ENCODE measurements around the gene KBTBD6.
A peak's percentile ranks its signal among the peaks of the same experiment; 100 is the strongest.

Gene KBTBD6

DNA sequence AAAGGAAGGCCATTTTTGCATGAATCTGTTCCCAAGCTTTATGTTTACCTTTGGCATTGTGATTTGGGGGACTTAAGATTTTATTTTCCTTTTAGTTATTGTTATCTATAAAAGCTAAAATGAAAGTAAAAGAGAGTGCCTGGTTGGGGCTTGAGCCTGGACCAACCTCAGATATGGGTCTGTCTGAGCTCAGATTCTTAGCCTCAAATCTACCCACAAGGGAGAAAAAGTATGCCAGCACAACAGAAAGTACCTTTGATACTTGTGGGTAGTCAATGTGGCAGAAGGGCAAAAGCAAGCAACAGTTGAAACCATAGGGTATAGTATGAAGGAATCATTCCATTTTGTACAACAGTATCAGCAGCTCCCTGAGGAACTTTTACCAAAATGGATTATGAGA, 26.6 kb upstream of the KBTBD6 start:
- no peak for TF ChIP-seq CTCF (IDR thresholded peaks at IDR 0.05; ENCODE audit: insufficient read depth, low read depth, low read length, missing control alignments)
- no peak overlapping the region for H3K4me3 ChIP-seq (ENCODE audit: low read length)
- DNase-seq (ENCODE audit: low read depth): no peak

GRCh38 chr13:41157048-41157717, 24.6 kb upstream of the KBTBD6 start:
- TF ChIP-seq CTCF (IDR thresholded peaks at IDR 0.05; ENCODE audit: insufficient read depth, low read depth, low read length, missing control alignments): no peak
- no peak overlapping the region for H3K4me3 ChIP-seq (ENCODE audit: low read length)
- DNase-seq (ENCODE audit: low read depth): no peak

GRCh38 chr13:41156620-41157019, 24.0 kb upstream of the KBTBD6 start:
- no peak overlapping the region for H3K4me3 ChIP-seq (ENCODE audit: low read length)

DNA sequence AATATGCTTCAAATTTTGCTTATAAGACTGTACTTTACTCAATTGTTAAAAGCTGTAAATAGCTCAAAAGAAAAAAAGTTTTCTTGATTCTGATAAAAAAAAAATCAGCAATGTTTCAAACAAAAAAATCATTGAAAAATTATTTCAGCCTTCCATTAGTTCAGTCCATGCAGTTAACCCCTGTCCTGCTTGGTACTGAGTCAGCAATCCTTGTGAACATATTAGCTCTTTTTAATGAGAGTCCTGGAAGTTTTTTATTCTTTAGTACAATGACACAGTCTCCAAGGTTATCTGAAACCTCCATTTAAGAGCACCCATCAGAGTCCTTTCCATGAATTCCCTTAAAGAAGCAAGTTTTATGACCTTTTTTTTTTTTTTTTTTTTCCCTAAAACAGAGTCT, 21.4 kb upstream of the KBTBD6 start:
- no peak for TF ChIP-seq CTCF (IDR thresholded peaks at IDR 0.05; ENCODE audit: insufficient read depth, low read depth, low read length, missing control alignments)
- no peak for DNase-seq (ENCODE audit: low read depth)
- H3K4me3 ChIP-seq (ENCODE audit: low read length): no peak overlapping the region

More at GRCh38 chr13:41156620-41157019, 24.0 kb upstream of the KBTBD6 start:
- no peak for TF ChIP-seq CTCF (IDR thresholded peaks at IDR 0.05; ENCODE audit: insufficient read depth, low read depth, low read length, missing control alignments)
- no peak for DNase-seq (ENCODE audit: low read depth)

DNA sequence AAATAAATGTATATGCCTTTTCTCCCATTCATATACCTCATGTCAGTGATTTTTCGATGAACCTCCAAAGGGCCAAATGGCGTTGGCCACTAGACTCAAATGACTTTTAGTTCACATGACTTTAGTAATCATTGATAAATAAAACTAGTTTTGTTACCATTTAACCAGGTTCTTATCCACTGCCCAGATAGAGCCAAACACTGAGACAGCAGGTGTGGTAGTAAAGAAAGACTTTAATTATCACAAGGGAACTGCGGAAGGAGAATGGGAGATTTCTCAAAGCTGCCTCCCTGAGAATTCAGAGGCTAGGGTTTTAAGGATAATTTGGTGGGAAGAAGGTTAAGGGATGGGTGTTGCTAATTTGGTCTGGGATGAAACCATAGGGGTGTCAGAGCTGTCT, 19.4 kb upstream of the KBTBD6 start:
- no peak overlapping the region for H3K4me3 ChIP-seq (ENCODE audit: low read length)
- no peak for TF ChIP-seq CTCF (IDR thresholded peaks at IDR 0.05; ENCODE audit: insufficient read depth, low read depth, low read length, missing control alignments)
- DNase-seq (ENCODE audit: low read depth): no peak

DNA sequence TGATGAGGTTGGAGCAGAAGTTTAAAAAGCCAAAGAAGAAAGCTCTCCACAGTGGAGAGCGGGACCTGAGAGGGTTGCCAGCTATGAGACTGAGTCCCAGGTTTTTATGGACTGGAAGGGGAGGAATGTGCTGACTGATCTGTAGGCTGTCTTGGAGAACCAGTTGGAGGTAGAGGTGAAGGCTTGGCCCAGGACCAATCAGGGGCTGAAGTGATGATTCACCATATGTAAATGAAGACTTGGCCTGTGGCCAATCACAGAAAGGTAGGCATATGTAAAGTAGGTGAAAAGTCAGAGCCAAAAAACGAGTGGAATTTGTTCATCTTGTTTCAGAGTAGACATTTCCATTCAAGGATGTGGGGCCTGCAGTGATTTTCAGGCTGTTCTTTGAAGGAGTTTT, 17.5 kb upstream of the KBTBD6 start:
- peak; percentile 50 for DNase-seq (ENCODE audit: low read depth)
- H3K4me3 ChIP-seq (ENCODE audit: low read length): no peak overlapping the region
- TF ChIP-seq CTCF (IDR thresholded peaks at IDR 0.05; ENCODE audit: insufficient read depth, low read depth, low read length, missing control alignments): no peak

Data from epithelial cell of esophagus (primary cell).